HepG2 (cell line): ENCODE results near the gene MAP3K2. TPM values are rescaled to one million over a fixed set of nuclear protein-coding genes. Genes with fewer than 3 reads are reported as not detected.

Source experiments
- ATAC-seq: fragments of 200-7000 bp; cut with Tn5 transposase; 3 replicates; pipeline ENCODE4 v1.9.1; 2020; ENCODE audit warnings: mild to moderate bottlenecking, moderate library complexity
- BruUV-seq: library from RNA; stranded (reverse); fragments of 400-500 nt; replicated peaks from 2 replicates; lab custom pipeline; 2021; lab: Mats Ljungman, UMichigan
- CTCF ChIA-PET: fragments of 300-600 bp; formaldehyde crosslinking; extraction: SDS; loops from one replicate; lab custom pipeline; 2021; ENCODE audit warnings: low total read pairs, inconsistent platforms, low intra/inter-chr PET ratio; lab: Yijun Ruan, JAX
- POLR2A ChIA-PET: fragments of 350-600 bp; sonication (Branson Sonifier 250); formaldehyde crosslinking; loops from one replicate; lab custom pipeline; 2020; ENCODE audit warnings: antibody characterized with exemption, inconsistent platforms; lab: Yijun Ruan, JAX
- DNase-seq: peaks from one replicate; pipeline ENCODE4 v3.0.0-alpha.2; 2015; ENCODE audit warnings: low spot score
- FAIRE-seq: peaks from 3 replicates; lab custom pipeline; 2011; peaks lifted over from hg19 to GRCh38; lab: Jason Lieb, UNC
- H2AFZ ChIP-seq: one replicate; pipeline ENCODE4 v1.6.1; 2011; ENCODE audit warnings: low read length, inconsistent platforms
- H3K27ac ChIP-seq: fragments of 300-600 bp; 3 replicates; pipeline ENCODE4 v1.8.0; 2011; ENCODE audit warnings: mixed run types, mild to moderate bottlenecking, mixed read lengths, low read length, inconsistent platforms; ENCODE audit not compliant: insufficient read depth; ENCODE audit errors: extremely low read length
- H3K27me3 ChIP-seq, 2 experiments: fragments of 200-600 bp in 1 of 2; 2 replicates in 1 of 2; 3 replicates in 1 of 2; pipeline versions ENCODE4 v1.6.0 to v1.8.0; 2011; ENCODE audit warnings: low read length in 2 of 2, mild to moderate bottlenecking in 2 of 2, moderate library complexity in 2 of 2, inconsistent platforms in 1 of 2; ENCODE audit not compliant: insufficient read depth in 2 of 2, control insufficient read depth in 1 of 2
- H3K36me3 ChIP-seq, 2 experiments: fragments of 200-600 bp in 1 of 2; replicated peaks in 1 of 2; 2 replicates in 1 of 2; 3 replicates in 1 of 2; pipeline versions ENCODE4 v1.5.1 to v1.8.0; 2011; ENCODE audit warnings: low read length in 2 of 2, inconsistent platforms in 1 of 2; ENCODE audit not compliant: insufficient read depth in 2 of 2, control insufficient read depth in 1 of 2
- H3K4me1 ChIP-seq: 2 replicates; pipeline ENCODE4 v1.5.1; 2012; ENCODE audit warnings: low read length, inconsistent platforms; ENCODE audit not compliant: insufficient read depth
- H3K4me2 ChIP-seq: 2 replicates; pipeline ENCODE4 v1.6.0; 2011; ENCODE audit warnings: low read depth, low read length, inconsistent platforms
- H3K4me3 ChIP-seq, 3 experiments: fragments of 200-600 bp in 1 of 3; sonication (generic), shearing (Covaris generic) in 1 of 3; replicated peaks in 1 of 3; 2 replicates each; pipeline ENCODE4 v1.5.1; 2011 to 2016; ENCODE audit warnings: low read length in 3 of 3, inconsistent platforms in 2 of 3, low read depth in 2 of 3, mild to moderate bottlenecking in 2 of 3, control low read depth in 1 of 3, mixed read lengths in 1 of 3; ENCODE audit not compliant: insufficient read depth in 1 of 3
- H3K79me2 ChIP-seq: one replicate; pipeline ENCODE4 v1.6.1; 2011; ENCODE audit warnings: low read length, inconsistent platforms; ENCODE audit not compliant: insufficient read depth
- H3K9ac ChIP-seq: 2 replicates; pipeline ENCODE4 v1.6.0; 2011; ENCODE audit warnings: mild to moderate bottlenecking, low read depth, low read length, inconsistent platforms; ENCODE audit not compliant: insufficient read depth
- H3K9me3 ChIP-seq: 2 replicates; pipeline ENCODE4 v1.5.1; 2012; ENCODE audit warnings: mild to moderate bottlenecking, low read length
- H4K20me1 ChIP-seq: 2 replicates; pipeline ENCODE4 v1.6.0; 2011; ENCODE audit warnings: inconsistent platforms, mild to moderate bottlenecking, low read length, moderate library complexity; ENCODE audit not compliant: insufficient read depth
- BORCS8-MEF2B ChIP-seq: sonication (generic); formaldehyde crosslinking; IDR thresholded peaks from 2 replicates; pipeline ENCODE4 v1.8.0; 2022; ENCODE audit warnings: mild to moderate bottlenecking, missing genetic modification reagents
- DMTF1 ChIP-seq: sonication (generic); formaldehyde crosslinking; IDR thresholded peaks from 2 replicates; pipeline ENCODE4 v1.4.0; 2020; ENCODE audit warnings: mild to moderate bottlenecking, missing genetic modification reagents
- KAT8 ChIP-seq: IDR thresholded peaks from 2 replicates; pipeline ENCODE4 v1.6.1; 2016; ENCODE audit warnings: missing genetic modification reagents, missing compliant biosample characterization
- KDM3A ChIP-seq: IDR thresholded peaks from 2 replicates; pipeline ENCODE4 v1.6.1; 2018; ENCODE audit warnings: low read depth, missing compliant biosample characterization
- MED13 ChIP-seq: sonication (generic); formaldehyde crosslinking; IDR thresholded peaks from 2 replicates; pipeline ENCODE4 v1.5.0; 2020; ENCODE audit warnings: missing genetic modification reagents
- MEF2D ChIP-seq: sonication (generic); formaldehyde crosslinking; IDR thresholded peaks from 2 replicates; pipeline ENCODE4 v1.5.1; 2020; ENCODE audit warnings: mild to moderate bottlenecking, missing genetic modification reagents
- RFXAP ChIP-seq: sonication (generic); formaldehyde crosslinking; IDR thresholded peaks from 2 replicates; pipeline ENCODE4 v1.4.0; 2020; ENCODE audit warnings: missing genetic modification reagents, borderline replicate concordance
- SMARCC2 ChIP-seq: fragments of 450-650 bp; IDR thresholded peaks from 2 replicates; pipeline ENCODE4 v1.6.1; 2017; ENCODE audit warnings: antibody characterized with exemption, mild to moderate bottlenecking
- SOX5 ChIP-seq: IDR thresholded peaks from 2 replicates; pipeline ENCODE4 v1.6.1; 2016; ENCODE audit warnings: borderline replicate concordance
- TSC22D2 ChIP-seq: sonication (generic); formaldehyde crosslinking; IDR thresholded peaks from 2 replicates; pipeline ENCODE4 v1.5.1; 2020; ENCODE audit warnings: missing genetic modification reagents, mild to moderate bottlenecking, borderline replicate concordance
- ZBTB37 ChIP-seq: sonication (generic); formaldehyde crosslinking; IDR thresholded peaks from 2 replicates; pipeline ENCODE4 v1.4.0; 2020; ENCODE audit warnings: mild to moderate bottlenecking, missing genetic modification reagents
- ZBTB39 ChIP-seq: sonication (generic); formaldehyde crosslinking; IDR thresholded peaks from 2 replicates; pipeline ENCODE4 v1.5.0; 2020; ENCODE audit warnings: missing genetic modification reagents
- ZBTB49 ChIP-seq: sonication (generic); formaldehyde crosslinking; IDR thresholded peaks from 2 replicates; pipeline ENCODE4 v1.4.0; 2020; ENCODE audit warnings: missing genetic modification reagents, borderline replicate concordance
- ZFP90 ChIP-seq: sonication (generic); formaldehyde crosslinking; IDR thresholded peaks from 2 replicates; pipeline ENCODE4 v1.8.0; 2022; ENCODE audit warnings: missing genetic modification reagents, mild to moderate bottlenecking, inconsistent platforms, borderline replicate concordance
- ZNF746 ChIP-seq: sonication (generic); formaldehyde crosslinking; IDR thresholded peaks from 2 replicates; pipeline ENCODE4 v1.8.0; 2022; ENCODE audit warnings: mild to moderate bottlenecking, missing genetic modification reagents
- ZNF749 ChIP-seq: sonication (generic); formaldehyde crosslinking; IDR thresholded peaks from 2 replicates; pipeline ENCODE4 v1.8.0; 2022; ENCODE audit warnings: mild to moderate bottlenecking, missing genetic modification reagents, moderate library complexity, borderline replicate concordance
- ZNF891 ChIP-seq: sonication (generic); formaldehyde crosslinking; IDR thresholded peaks from 2 replicates; pipeline ENCODE4 v1.5.0; 2020; ENCODE audit warnings: mild to moderate bottlenecking, missing genetic modification reagents
- ZSCAN12 ChIP-seq: sonication (generic); formaldehyde crosslinking; IDR thresholded peaks from 2 replicates; pipeline ENCODE4 v1.9.0; 2021; ENCODE audit warnings: mild to moderate bottlenecking, missing genetic modification reagents
- WGBS: methylation state at CpG from one replicate; pipeline ENCODE4 v1.1.6; 2017; ENCODE audit warnings: low lambda C conversion rate; 5-methylcytosine and 5-hydroxymethylcytosine counted together
- in situ Hi-C: cut with HindIII; loops from 2 replicates; pipeline ENCODE4 v1.10.0; 2017; ENCODE audit warnings: low pct_unique_long_range_greater_than_20kb; ENCODE audit not compliant: extremely low pct_ligation_motif_present
- intact Hi-C: fragments of 100-400 bp; cut with micrococcal nuclease; formaldehyde crosslinking; loops from one replicate; pipeline ENCODE4 v1.10.0; 2022; ENCODE audit not compliant: unreplicated experiment
- polyA plus RNA-seq, 8 experiments: library from polyadenylated mRNA; depleted of rRNA in 3 of 8; stranded (reverse) in 7 of 8; unstranded in 1 of 8; fragments of >200 nt; fragmentation: Illumina TruSeq in 4 of 8; extraction: Trizol in 4 of 8; gene quantifications; 2 replicates each; pipeline versions ENCODE4 v1.2.1 to v1.2.3, GENCODE V29; 2011 to 2016; ENCODE audit warnings: low read depth in 4 of 8, missing spikeins in 1 of 8, mixed read lengths in 1 of 8; ENCODE audit not compliant: insufficient read depth in 1 of 8
- total RNA-seq, 5 experiments: library from RNA; depleted of rRNA; stranded (reverse); fragments of >200 nt; fragmentation: Illumina TruSeq; extraction: Trizol; gene quantifications; 2 replicates each; pipeline ENCODE4 v1.2.3, GENCODE V29; 2016; ENCODE audit warnings: low read depth in 1 of 5

MAP3K2 gene
- total and polyA plus RNA-seq, 2 of the 13 experiments (the other 11 are each of a cell fraction or from before 2014, with no cell fraction given): 12.2 to 37.2 TPM

- H3K27ac ChIP-seq: no peak overlapping the region
- WGBS: 98% methylated on average over 3 of the region's 3 CpGs
- no peaks in the 10 kb centered on the region for H3K9me3 ChIP-seq
- in situ Hi-C loops (no loop called here), intact Hi-C loops (no loop called here)
- no peak overlapping the region for H3K4me3 ChIP-seq
- peaks cover 5% of the 10 kb centered on the region; the same call in 1 of the 2 replicates for H3K4me1 ChIP-seq
- no peak overlapping the region for H3K4me2 ChIP-seq
- no TSS peak for BruUV-seq
- ChIA-PET POLR2A (no interaction called here), CTCF (no interaction called here)
- no peaks in the 10 kb centered on the region for H3K27me3 ChIP-seq
- no peak overlapping the region for H3K9ac ChIP-seq
- H3K36me3 ChIP-seq: peaks cover 30 to 50% of the 10 kb centered on the region in 2 experiments
- DNase-seq (no peak), FAIRE-seq (no peak), ATAC-seq (no peak; the same call in 2 of the 3 replicates)
- no peaks in the 10 kb centered on the region for H4K20me1 ChIP-seq
- no peaks in the 10 kb centered on the region for H3K79me2 ChIP-seq
- no peak overlapping the region for H2AFZ ChIP-seq
- TF ChIP-seq ZBTB49 (CRISPR knock-in tag) (no peak), ZSCAN12 (CRISPR knock-in tag) (no peak), DMTF1 (CRISPR knock-in tag) (no peak), ZNF749 (CRISPR knock-in tag) (no peak), TSC22D2 (no peak), ZBTB37 (no peak), ZNF891 (CRISPR knock-in tag) (no peak), KAT8 (no peak), ZNF746 (CRISPR knock-in tag) (no peak), RFXAP (no peak), BORCS8-MEF2B (CRISPR knock-in tag) (no peak), MEF2D (CRISPR knock-in tag) (no peak), SOX5 (CRISPR knock-in tag) (no peak), KDM3A (no peak), ZFP90 (CRISPR knock-in tag) (no peak), ZBTB39 (CRISPR knock-in tag) (no peak), MED13 (CRISPR knock-in tag) (no peak), SMARCC2 (no peak)
Measured at GRCh38 chr2:127256381-127256780, 131.4 kb downstream of the MAP3K2 start.
